D721Med (cell line): ENCODE data around the gene ATP8A2.

Experiments used
- DNase-seq: peaks from one replicate; pipeline ENCODE4 v3.0.0; 2011; ENCODE audit warnings: low spot score; ENCODE audit not compliant: insufficient read length
- FAIRE-seq: peaks from 2 replicates; lab custom pipeline; 2011; peaks lifted over from hg19 to GRCh38; lab: Jason Lieb, UNC
- CTCF ChIP-seq: IDR thresholded peaks from 2 replicates; pipeline ENCODE4 v1.5.1; 2012; ENCODE audit warnings: mild to moderate bottlenecking, control low read depth; ENCODE audit not compliant: insufficient read depth; ENCODE audit errors: missing control alignments

The ATP8A2 gene

GRCh38 chr13:25468325-25469168 lies 96.8 kb downstream of the ATP8A2 start:
- TF ChIP-seq CTCF: no peak
- FAIRE-seq (no peak), DNase-seq (peak; percentile 82)

- no peak for TF ChIP-seq CTCF
- FAIRE-seq (no peak), DNase-seq (no peak)
Observed at GRCh38 chr13:25469169-25469525, 97.4 kb downstream of the ATP8A2 start.

GRCh38 chr13:25473864-25474263 lies 102.1 kb downstream of the ATP8A2 start:
- DNase-seq (no peak), FAIRE-seq (no peak)
- TF ChIP-seq CTCF: no peak

GRCh38 chr13:25478186-25478585 lies 106.4 kb downstream of the ATP8A2 start:
- no peak for TF ChIP-seq CTCF
- FAIRE-seq (no peak), DNase-seq (no peak)

- FAIRE-seq: no peak
- TF ChIP-seq CTCF: no peak
- no peak for DNase-seq
Observed at GRCh38 chr13:25489238-25489637, 117.5 kb downstream of the ATP8A2 start.

- no peak for DNase-seq
Observed at GRCh38 chr13:25490236-25490635, 118.5 kb downstream of the ATP8A2 start.

More at GRCh38 chr13:25490236-25490635, 118.5 kb downstream of the ATP8A2 start:
- TF ChIP-seq CTCF: no peak
- FAIRE-seq: no peak
